ENCODE measurements around the gene FNDC3B. TPM values are rescaled to one million over a fixed set of nuclear protein-coding genes. Genes with fewer than 3 reads are reported as not detected.

Gene FNDC3B
- total RNA-seq, 4 donors from 2014 or later = 131 to 179 (median 170) TPM

DNA sequence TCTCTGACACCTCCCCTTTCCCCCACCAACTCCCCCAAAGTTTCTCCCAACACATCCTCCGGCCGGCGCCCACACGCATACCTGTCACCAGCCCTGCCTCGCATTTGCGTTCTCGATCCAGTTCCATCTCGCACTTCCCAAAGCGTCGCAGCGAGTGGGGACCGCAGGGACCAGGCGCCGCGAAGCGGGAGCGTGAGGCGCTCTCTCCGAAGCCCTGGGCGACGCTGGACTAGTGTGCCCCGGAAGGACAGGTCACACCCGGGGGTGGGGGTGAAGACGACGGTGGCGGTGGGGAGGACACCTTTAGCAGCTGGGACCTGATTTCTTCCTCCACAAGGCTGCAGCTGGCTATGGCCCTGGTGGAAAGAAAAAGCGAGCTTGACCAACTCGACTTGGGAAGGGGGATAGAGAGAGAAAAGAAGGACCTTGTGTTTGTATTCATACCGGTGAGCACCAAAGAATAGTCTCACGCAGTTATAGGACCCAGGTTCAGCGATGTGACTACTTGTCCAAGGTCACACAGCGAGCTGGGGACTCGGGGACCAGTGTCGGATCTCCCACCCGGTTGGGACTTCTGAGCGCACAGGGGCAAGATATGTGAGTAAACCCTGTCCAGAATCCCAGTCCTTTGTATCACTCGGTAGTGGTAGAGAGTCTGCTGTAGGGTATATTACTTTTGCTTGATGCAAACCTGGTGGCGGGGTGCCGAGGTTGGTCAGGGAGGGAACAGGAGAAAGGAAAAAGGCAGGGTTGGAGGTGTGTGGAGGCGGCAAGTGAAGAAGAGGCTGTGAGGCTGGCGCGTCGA lies 409.5 kb downstream of the FNDC3B start:
- TF ChIP-seq, protein P1, sequence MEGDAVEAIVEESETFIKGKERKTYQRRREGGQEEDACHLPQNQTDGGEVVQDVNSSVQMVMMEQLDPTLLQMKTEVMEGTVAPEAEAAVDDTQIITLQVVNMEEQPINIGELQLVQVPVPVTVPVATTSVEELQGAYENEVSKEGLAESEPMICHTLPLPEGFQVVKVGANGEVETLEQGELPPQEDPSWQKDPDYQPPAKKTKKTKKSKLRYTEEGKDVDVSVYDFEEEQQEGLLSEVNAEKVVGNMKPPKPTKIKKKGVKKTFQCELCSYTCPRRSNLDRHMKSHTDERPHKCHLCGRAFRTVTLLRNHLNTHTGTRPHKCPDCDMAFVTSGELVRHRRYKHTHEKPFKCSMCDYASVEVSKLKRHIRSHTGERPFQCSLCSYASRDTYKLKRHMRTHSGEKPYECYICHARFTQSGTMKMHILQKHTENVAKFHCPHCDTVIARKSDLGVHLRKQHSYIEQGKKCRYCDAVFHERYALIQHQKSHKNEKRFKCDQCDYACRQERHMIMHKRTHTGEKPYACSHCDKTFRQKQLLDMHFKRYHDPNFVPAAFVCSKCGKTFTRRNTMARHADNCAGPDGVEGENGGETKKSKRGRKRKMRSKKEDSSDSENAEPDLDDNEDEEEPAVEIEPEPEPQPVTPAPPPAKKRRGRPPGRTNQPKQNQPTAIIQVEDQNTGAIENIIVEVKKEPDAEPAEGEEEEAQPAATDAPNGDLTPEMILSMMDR (IDR thresholded peaks at IDR 0.05; ENCODE audit: low read depth) = no peak

DNA sequence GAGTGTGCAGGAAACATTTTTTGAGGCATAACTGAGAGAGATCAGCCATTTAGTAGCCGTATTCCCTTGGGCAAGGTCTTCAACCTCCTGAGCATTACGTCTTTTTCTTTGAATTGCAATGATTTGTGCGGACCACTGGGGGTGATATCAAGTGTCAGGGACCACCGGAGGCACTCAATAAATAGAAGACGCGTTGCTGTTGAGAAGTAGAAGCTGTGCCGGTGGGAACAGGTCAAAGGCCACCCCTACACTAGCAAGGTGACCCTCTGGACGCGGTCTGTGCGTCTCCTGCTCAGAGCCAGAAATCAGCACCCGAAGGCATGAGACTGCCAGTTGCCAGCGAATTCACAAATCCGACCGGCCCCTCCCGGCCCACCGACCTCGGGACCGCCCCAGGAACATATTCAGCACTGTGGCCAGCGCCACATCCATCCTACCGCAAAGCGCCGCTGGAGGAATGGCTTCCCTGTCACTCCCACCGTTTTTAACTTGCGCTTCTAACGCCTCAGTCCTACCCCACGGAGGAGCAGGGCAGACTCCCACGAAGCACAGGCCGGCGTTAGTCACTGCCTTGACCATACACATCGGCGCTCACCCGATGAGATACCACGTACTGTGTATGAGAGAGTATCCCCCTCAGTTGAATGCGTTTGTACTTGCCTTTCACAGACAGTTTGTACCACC lies 410.2 kb downstream of the FNDC3B start:
- TF ChIP-seq, protein P1 (IDR thresholded peaks at IDR 0.05; ENCODE audit: low read depth) = no peak

Small RNAs within 50 kb of the gene (small RNA-seq; reads per million reads assigned to genes)
- not detected for gene RN7SL141P

Other genes starting within 250 kb of the FNDC3B start
- 10 to 100 TPM; 20.5 to 48.2 (median 26.9) TPM for gene PLD1, start 229.1 kb upstream of the FNDC3B start, total RNA-seq
- under 1 TPM in 1 of 4 donors, not detected in 3; 0.17 TPM for gene TMEM212, start 196.2 kb upstream of the FNDC3B start, total RNA-seq